GM20000 (cell line): ENCODE measurements around the gene CTNNAL1.

Experiments used
- DNase-seq: peaks from one replicate; pipeline ENCODE4 v3.0.0; 2012; ENCODE audit warnings: low spot score
- CTCF ChIP-seq: IDR thresholded peaks from 2 replicates; pipeline ENCODE4 v1.5.1; 2012; ENCODE audit warnings: mild to moderate bottlenecking, control low read depth; ENCODE audit errors: extremely low read depth, missing control alignments

CTNNAL1 gene

GRCh38 chr9:109047259-109047658 is 34.0 kb upstream of the CTNNAL1 start:
- no peak for DNase-seq
- TF ChIP-seq CTCF = no peak

- TF ChIP-seq CTCF = no peak
Measured at GRCh38 chr9:109046346-109046745, 33.0 kb upstream of the CTNNAL1 start.

GRCh38 chr9:109043578-109043977 is 30.3 kb upstream of the CTNNAL1 start:
- no peak for TF ChIP-seq CTCF
- DNase-seq = no peak

More at GRCh38 chr9:109046346-109046745, 33.0 kb upstream of the CTNNAL1 start:
- no peak for DNase-seq

- no peak for TF ChIP-seq CTCF
- DNase-seq = no peak
Measured at GRCh38 chr9:109040571-109040970, 27.3 kb upstream of the CTNNAL1 start.

- no peak for DNase-seq
- TF ChIP-seq CTCF = no peak
Measured at GRCh38 chr9:109039539-109039938, 26.2 kb upstream of the CTNNAL1 start.

- TF ChIP-seq CTCF = no peak
- DNase-seq = no peak
Measured at GRCh38 chr9:109037946-109038715, 24.8 kb upstream of the CTNNAL1 start.

GRCh38 chr9:109036744-109037680 is 23.7 kb upstream of the CTNNAL1 start:
- no peak for TF ChIP-seq CTCF
- no peak for DNase-seq
